Measurements from ENCODE around the gene ANXA2.
"Not testable (repeated sequence)": the region's sequence is repeated elsewhere in the genome, so short reads cannot be mapped to it uniquely, and the experiment has no call there.

ANXA2 gene

GRCh38 chr15:60397772-60398445 is at the start of gene ANXA2:
Gene ANXA2 (minus strand): TSS chr15:60397986. CDS start chr15:60386075, 11,911 bp downstream.
- no peak for DNase-seq

DNA sequence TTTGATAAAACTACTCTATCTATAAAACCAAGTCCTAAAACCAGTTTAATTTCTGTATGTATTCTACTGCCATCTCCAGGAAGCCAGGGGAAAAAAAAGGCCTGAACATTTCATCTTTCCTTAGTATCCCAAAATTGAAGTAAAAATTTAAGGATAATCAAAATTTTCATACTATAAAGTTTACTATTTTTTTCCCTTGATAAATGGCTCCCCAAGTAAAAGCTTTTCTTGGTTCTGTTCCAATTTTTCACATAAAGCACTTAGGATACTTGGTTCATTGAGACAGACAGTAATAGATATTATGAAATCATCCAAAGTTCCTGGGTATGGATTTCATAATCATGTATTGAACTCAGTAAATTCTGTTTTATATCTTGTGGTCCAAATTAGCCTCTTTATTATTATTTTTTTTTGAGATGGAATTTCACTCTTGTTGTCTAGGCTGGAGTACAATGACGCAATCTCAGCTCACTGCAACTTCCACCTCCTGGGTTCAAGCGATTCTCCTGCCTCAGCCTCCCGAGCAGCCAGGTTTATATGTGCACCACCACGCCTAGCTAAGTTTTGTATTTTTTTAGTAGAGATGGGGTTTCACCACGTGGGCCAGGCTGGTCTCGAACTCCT is 46.6 kb upstream of the ANXA2 start:
- DNase-seq: no peak

DNA sequence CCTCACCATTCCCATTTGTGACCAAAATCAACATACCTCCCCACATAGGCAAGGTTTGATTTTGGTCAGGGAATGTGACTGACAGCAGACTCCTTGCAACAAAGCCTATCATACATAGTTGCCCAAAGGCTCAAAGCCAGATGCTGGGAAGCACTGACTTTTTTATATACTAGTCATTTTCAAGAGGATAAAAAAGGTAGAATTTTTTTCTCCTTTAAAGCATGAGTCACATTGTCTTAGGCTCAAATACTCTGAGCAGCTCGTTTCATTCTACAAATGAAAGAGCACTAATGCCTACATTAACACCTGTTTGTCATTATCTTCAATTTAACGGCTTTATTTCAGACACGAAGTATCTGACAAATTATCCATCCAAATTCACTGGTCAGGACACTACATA is 45.0 kb upstream of the ANXA2 start:
- no peak for DNase-seq

GRCh38 chr15:60442031-60442650 is 44.4 kb upstream of the ANXA2 start:
- DNase-seq: no peak

GRCh38 chr15:60441331-60441730 is 43.5 kb upstream of the ANXA2 start:
- no peak for DNase-seq

DNA sequence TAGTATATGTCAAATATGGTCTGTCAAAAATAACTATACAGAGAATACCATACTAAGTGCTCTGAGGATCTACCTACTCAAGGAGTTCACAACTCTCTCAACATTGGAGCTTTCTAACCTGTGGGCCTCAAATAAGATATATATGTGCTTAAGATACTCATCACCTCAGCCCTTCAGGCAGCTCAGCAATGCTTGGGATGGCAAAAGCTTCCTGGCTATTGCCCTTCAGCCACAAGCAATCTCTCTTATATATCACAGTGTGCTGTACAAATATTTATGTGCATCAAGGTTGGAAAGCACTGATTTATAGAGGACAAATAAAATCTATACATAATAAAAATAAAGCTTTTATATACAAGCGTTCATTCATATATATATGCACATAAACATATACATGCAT is 40.9 kb upstream of the ANXA2 start:
- no peak for DNase-seq

DNA sequence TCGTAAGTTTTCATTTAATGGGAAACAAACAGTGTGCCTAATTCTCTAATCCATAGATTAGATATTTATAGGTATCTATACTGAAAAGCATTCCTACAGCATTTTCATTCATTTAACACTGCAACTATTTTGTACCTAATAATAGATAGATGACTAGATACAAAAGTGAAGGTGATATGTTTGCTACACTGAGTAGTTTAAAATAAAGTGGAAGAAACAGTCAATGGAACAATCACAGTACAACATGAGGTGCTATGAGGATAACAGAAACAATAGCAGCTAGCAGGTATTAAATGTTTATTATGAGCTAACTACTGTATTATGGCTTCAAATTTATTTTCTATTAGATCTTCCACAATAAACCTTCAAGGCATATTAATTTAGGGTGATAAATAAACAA is 31.1 kb upstream of the ANXA2 start:
- DNase-seq: no peak

DNA sequence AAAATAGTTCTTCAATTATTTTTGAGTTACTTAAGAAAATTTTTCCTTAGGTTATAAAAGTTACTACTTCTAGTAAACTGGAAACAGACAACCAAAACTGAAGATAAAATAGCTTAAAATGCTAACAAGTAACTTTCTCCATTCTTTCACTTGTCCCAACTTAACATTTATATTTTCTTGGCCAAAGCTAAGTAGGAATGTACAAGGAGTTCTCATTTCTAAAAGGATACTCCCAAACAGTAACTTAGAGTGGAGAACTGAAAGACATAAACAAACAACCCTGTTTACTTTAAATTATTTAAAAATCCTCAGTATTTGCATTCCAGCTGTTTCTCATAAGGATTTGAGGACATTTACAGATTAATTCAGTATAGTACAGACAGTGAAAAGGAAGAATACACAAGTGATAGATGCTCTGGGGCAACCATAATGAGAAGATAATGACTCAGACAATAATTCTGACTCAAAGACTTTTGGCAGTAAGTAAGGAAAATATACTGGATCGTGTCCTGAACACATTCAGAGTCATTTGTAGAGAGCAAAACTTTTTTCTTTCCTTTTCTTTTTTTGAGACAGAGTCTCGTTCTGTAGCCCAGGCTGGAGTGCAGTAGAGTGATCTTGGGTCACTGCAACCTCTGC is 29.2 kb upstream of the ANXA2 start:
- DNase-seq: no peak

- DNase-seq: no peak
These were observed 27.7 kb upstream of the ANXA2 start for GRCh38 chr15:60425461-60425860.

DNA sequence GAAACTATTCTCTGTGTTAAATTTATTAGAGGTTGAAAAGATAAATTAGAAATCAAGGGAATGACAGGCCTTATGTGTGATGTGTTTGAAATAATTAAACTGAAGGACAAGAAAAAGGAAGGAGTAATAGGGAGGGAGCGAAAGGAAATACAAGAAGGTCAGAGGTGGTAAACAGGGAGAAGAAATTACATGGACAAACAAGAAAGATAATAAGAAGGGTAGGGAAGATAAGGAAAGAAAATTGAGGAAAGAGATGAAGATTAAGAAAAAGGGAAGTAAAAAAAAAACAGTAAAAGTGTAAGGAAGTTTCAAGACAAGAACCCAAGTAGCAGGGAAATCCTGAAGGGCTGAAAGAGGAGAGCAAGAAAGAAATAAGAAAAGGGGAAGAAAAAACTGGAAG is 26.2 kb upstream of the ANXA2 start:
- no peak for DNase-seq

DNA sequence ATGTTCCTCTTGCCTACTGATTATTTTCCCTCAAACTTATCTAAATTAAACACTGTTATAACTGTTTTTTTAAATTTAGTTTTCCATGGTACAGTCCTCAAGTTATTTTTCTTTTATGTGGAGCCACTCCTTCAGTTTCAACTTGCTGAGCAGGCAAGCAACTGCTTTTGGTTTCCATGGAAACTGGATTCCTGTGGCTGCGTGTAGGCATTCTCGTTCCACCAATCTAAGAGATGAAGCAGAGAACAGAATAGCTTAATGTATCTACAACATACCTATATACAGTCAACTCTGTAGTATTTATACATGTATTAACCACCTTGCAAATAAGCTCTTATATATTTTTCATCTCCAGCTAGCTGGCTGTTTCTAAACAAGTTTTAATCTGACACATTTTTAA is 25.8 kb upstream of the ANXA2 start:
- no peak for DNase-seq

DNA sequence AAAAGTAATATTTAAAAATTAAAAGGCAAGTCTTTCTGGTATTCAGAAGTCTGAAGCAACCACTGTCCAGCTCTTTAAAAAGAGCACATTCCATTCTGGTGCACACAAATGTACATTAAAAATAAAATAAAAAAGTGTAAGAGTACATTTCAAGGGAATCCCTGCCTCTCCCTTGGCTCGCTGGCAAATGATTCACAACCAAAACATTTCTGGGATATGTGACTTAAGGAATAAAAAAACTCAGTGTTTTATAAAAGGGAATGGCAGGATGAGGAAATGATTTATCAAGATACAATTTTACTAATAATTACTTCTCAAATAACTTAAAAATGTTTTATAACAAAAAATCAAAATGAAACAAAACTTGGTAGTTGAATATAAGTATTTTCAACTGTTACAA is 23.8 kb upstream of the ANXA2 start:
- no peak for DNase-seq

DNA sequence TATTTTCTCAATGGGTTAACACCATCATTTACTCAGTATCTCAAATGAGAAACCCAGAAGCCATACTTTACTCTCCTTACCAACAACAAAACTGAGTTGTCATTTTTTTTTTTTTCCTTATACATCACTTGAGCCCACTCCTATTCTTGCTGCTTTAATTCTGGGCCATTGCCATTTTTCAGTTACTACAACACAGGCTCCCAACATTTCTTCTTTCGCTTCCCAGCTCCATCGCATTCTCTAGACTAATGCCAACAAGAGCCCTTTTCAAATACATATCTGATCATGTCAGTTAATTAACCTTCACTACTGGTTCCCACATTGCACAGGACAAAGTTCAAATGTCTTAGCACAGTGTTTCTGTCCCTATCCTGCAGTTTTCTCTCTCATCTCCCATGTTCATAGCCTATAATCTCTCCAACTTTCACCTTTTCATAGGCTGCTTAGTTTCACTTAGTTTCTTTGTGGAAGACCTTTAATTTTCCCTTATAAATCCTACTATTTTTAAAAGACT is 22.5 kb upstream of the ANXA2 start:
- DNase-seq: no peak

GRCh38 chr15:60419753-60420152 is 22.0 kb upstream of the ANXA2 start:
- DNase-seq: no peak

DNA sequence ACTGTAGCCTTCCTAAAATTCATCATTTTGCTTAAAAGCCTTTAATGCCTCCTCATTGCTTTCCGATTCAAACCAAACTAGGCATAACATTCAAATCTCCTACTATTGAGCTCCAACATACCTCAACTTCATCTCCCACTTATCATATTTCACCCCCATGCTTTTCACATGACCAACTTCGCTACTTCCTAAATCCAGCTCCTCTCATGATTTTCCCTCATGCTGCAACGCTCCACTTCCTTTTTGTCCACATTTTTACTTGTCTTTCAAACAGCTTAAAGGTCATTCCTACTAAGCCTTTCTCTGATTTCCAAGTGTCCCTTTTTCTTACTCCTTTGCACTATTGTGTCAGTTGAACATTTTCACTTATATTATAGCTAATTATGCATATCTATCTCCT is 20.3 kb upstream of the ANXA2 start:
- DNase-seq: no peak

DNA sequence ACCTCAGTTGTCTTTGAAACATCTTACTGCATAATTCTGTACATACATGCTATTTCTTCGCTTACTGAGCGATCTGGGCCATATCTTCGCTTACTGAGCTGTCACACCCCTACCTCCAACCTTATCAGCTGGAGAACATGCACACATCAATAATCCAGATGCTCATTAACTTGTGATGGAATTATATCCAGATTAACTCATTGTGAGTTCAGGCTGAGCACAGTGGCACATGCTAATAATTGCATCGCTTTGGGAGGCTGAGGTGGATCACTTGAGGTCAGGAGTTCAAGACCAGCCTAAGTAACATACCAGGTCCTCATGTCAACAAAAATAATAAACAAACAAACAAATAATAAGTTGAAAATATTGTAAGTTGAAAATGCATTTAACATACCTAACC is 19.3 kb upstream of the ANXA2 start:
- no peak for DNase-seq

- DNase-seq: no peak
These were observed 18.7 kb upstream of the ANXA2 start for GRCh38 chr15:60416484-60416883.

- DNase-seq: no peak
These were observed 16.4 kb upstream of the ANXA2 start for GRCh38 chr15:60414016-60414682.

DNA sequence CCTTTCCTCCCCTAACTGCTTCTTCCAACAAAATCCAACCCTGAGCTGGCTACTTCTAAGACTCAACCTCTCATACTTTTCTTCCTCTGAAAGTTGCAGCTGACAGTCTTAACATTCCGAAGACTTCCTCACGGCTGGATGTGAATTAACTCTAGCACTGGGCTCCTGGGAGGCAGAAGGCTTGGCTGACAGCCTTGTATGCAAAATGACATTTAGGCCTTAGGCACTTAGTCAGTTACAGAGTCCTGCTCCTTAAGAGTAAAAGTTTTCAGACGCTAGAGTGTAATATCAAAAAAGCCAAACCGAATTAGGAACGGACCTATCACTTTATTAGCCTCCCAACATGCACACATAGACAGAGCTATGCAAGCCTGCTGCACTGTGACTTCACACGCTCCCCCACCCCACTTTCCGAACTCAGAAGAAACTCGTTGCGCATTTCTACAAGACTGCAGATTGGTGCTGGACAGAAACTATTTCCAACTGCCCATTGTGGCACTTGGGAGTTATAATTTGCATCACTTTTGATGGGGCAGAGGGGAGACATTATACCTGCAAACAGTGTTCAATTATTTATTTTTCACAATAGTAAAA is 15.5 kb upstream of the ANXA2 start:
- no peak for DNase-seq

GRCh38 chr15:60412807-60413206 is 15.0 kb upstream of the ANXA2 start:
- not testable (repeated sequence) for DNase-seq

GRCh38 chr15:60411774-60412425 is 14.1 kb upstream of the ANXA2 start:
- DNase-seq: no peak

- not testable (repeated sequence) for DNase-seq
These were observed 12.6 kb upstream of the ANXA2 start for GRCh38 chr15:60410350-60410749.

All from cortex of kidney (tissue), 1 donor.